SK-N-SH treated with all-trans-retinoic acid at 6 μM for 48 hours (cell line): ENCODE data around the gene PCA3.

Experiments used
- ATAC-seq: fragments of 200-7000 bp; cut with Tn5 transposase; 3 replicates; pipeline ENCODE4 v1.9.1; 2020; ENCODE audit warnings: mild to moderate bottlenecking, moderate library complexity
- ARNTL ChIP-seq: fragments of 450-650 bp; formaldehyde crosslinking; IDR thresholded peaks from 2 replicates; pipeline ENCODE4 v1.5.0; 2020; ENCODE audit warnings: low read depth, mild to moderate bottlenecking, moderate library complexity, borderline replicate concordance
- BACH2 ChIP-seq: fragments of 250-450 bp; sonication (Bioruptor Pico); IDR thresholded peaks from 2 replicates; pipeline ENCODE4 v1.9.0; 2021; ENCODE audit warnings: mild to moderate bottlenecking, borderline replicate concordance
- CSDC2 ChIP-seq: fragments of 250-450 bp; sonication (Bioruptor Pico); IDR thresholded peaks from 2 replicates; pipeline ENCODE4 v1.5.0; 2020; ENCODE audit warnings: mild to moderate bottlenecking, moderate library complexity
- GLIS3 ChIP-seq: fragments of 250-450 bp; sonication (Bioruptor Pico); IDR thresholded peaks from 2 replicates; pipeline ENCODE4 v1.5.0; 2020; ENCODE audit warnings: mild to moderate bottlenecking, moderate library complexity
- ISL1 ChIP-seq: fragments of 250-450 bp; sonication (Bioruptor Pico); IDR thresholded peaks from 2 replicates; pipeline ENCODE4 v2.1.2; 2022; ENCODE audit warnings: mild to moderate bottlenecking, moderate library complexity
- OSR1 ChIP-seq: fragments of 250-450 bp; sonication (Bioruptor Pico); IDR thresholded peaks from 2 replicates; pipeline ENCODE4 v1.8.0; 2022; ENCODE audit warnings: moderate library complexity, mild to moderate bottlenecking, inconsistent platforms
- PPARA ChIP-seq: fragments of 250-450 bp; sonication (Bioruptor Pico); IDR thresholded peaks from 2 replicates; pipeline ENCODE4 v1.5.0; 2020; ENCODE audit warnings: mild to moderate bottlenecking, borderline replicate concordance
- RARB ChIP-seq: fragments of 250-450 bp; sonication (Bioruptor Pico); IDR thresholded peaks from 2 replicates; pipeline ENCODE4 v1.8.0; 2021; ENCODE audit warnings: mild to moderate bottlenecking, moderate library complexity
- SNAI2 ChIP-seq: fragments of 250-450 bp; sonication (Bioruptor Pico); IDR thresholded peaks from 2 replicates; pipeline ENCODE4 v1.5.0; 2020; ENCODE audit warnings: mild to moderate bottlenecking, moderate library complexity
- TOX ChIP-seq: fragments of 250-450 bp; sonication (Bioruptor Pico); IDR thresholded peaks from 2 replicates; pipeline ENCODE4 v1.8.0; 2021; ENCODE audit warnings: mild to moderate bottlenecking, moderate library complexity, borderline replicate concordance
- TSHZ2 ChIP-seq: fragments of 250-450 bp; sonication (Bioruptor Pico); IDR thresholded peaks from 2 replicates; pipeline ENCODE4 v1.5.0; 2020; ENCODE audit warnings: mild to moderate bottlenecking, moderate library complexity
- ZC3H10 ChIP-seq: fragments of 250-450 bp; sonication (Bioruptor Pico); IDR thresholded peaks from 2 replicates; pipeline ENCODE4 v1.5.1; 2021; ENCODE audit warnings: mild to moderate bottlenecking, moderate library complexity
- ZFP30 ChIP-seq: fragments of 450-650 bp; formaldehyde crosslinking; IDR thresholded peaks from 2 replicates; pipeline ENCODE4 v1.5.0; 2022; ENCODE audit warnings: mild to moderate bottlenecking, moderate library complexity
- ZNF565 ChIP-seq: fragments of 450-650 bp; formaldehyde crosslinking; conservative IDR thresholded peaks from 2 replicates; pipeline ENCODE4 v1.5.0; 2020; ENCODE audit warnings: low read depth, mild to moderate bottlenecking, moderate library complexity
- ZNF70 ChIP-seq: fragments of 450-650 bp; formaldehyde crosslinking; IDR thresholded peaks from 2 replicates; pipeline ENCODE4 v1.5.0; 2020; ENCODE audit warnings: mild to moderate bottlenecking, moderate library complexity
- ZNF8 ChIP-seq: fragments of 450-650 bp; formaldehyde crosslinking; IDR thresholded peaks from 2 replicates; pipeline ENCODE4 v1.5.0; 2020; ENCODE audit warnings: mild to moderate bottlenecking, moderate library complexity
- TF ChIP-seq, protein P1 (sequence below): fragments of 250-450 bp; sonication (Bioruptor Pico); IDR thresholded peaks from 2 replicates; pipeline ENCODE4 v1.8.0; 2020; ENCODE audit warnings: mild to moderate bottlenecking, moderate library complexity, borderline replicate concordance
- TF ChIP-seq, protein P2 (sequence below): fragments of 250-450 bp; sonication (Bioruptor Pico); IDR thresholded peaks from 2 replicates; pipeline ENCODE4 v1.8.0; 2021; ENCODE audit warnings: low read depth, mild to moderate bottlenecking, moderate library complexity, borderline replicate concordance
- TF ChIP-seq, protein P3 (sequence below): fragments of 250-450 bp; sonication (Bioruptor Pico); IDR thresholded peaks from 2 replicates; pipeline ENCODE4 v1.5.1; 2020; ENCODE audit warnings: low read depth, mild to moderate bottlenecking, moderate library complexity
- TF ChIP-seq, protein P4 (sequence below): fragments of 250-450 bp; sonication (Bioruptor Pico); IDR thresholded peaks from 2 replicates; pipeline ENCODE4 v1.5.1; 2021; ENCODE audit warnings: mild to moderate bottlenecking, moderate library complexity

PCA3 gene

DNA sequence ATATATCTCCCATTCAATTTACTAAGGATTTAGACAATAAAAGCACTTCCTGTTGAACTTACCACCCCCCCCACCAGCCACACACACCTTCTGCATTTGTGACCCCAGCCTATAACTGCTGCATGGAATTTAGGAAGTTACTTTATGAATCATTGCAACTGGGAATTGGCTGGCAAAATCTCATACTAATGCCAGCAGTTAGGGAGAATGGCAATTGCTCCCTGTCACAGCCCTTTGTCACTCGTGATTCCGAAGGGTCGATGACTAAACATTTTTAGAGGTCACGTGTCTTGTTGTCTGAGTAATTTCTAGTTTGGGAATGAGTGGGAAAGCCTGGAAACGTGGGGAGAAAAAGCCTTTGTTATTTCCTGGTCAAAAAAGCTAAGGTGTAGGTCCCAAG lies 46.6 kb upstream of the PCA3 start (continued):
- no peak for TF ChIP-seq TSHZ2
- TF ChIP-seq ZNF565: no peak
- TF ChIP-seq CSDC2: no peak
- no peak for TF ChIP-seq ZNF8
- TF ChIP-seq SNAI2 (CRISPR knock-in tag): no peak

- ATAC-seq: no peak
- TF ChIP-seq ZFP30 (CRISPR knock-in tag) (no peak), BACH2 (no peak), ZNF8 (no peak), ZC3H10 (CRISPR knock-in tag) (no peak), ZNF70 (CRISPR knock-in tag) (no peak), GLIS3 (CRISPR knock-in tag) (no peak), TOX (CRISPR knock-in tag) (no peak), PPARA (no peak), OSR1 (CRISPR knock-in tag) (no peak)
- TF ChIP-seq, protein P1, sequence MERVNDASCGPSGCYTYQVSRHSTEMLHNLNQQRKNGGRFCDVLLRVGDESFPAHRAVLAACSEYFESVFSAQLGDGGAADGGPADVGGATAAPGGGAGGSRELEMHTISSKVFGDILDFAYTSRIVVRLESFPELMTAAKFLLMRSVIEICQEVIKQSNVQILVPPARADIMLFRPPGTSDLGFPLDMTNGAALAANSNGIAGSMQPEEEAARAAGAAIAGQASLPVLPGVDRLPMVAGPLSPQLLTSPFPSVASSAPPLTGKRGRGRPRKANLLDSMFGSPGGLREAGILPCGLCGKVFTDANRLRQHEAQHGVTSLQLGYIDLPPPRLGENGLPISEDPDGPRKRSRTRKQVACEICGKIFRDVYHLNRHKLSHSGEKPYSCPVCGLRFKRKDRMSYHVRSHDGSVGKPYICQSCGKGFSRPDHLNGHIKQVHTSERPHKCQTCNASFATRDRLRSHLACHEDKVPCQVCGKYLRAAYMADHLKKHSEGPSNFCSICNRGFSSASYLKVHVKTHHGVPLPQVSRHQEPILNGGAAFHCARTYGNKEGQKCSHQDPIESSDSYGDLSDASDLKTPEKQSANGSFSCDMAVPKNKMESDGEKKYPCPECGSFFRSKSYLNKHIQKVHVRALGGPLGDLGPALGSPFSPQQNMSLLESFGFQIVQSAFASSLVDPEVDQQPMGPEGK (CRISPR knock-in tag): no peak
These were observed 46.1 kb upstream of the PCA3 start for GRCh38 chr9:76718166-76718565.

DNA sequence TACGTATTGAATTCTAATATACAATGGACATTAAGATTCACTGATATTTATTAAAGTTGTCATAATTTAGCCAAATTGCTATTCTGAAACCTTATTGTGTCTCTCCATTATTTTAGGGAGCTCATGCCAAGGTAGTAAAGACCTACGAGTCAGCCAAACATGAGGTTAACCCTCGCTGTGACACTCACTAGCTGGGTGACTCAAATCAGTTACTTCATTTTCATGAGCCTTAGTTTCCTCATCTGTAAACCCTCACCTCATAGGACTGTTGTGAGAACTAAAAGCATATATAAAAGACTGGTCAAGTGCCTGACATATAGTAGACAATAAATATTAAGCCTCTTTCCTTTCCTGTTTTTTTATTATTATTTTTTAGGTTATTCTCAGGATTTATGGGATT lies 44.0 kb upstream of the PCA3 start:
- TF ChIP-seq, protein P2, sequence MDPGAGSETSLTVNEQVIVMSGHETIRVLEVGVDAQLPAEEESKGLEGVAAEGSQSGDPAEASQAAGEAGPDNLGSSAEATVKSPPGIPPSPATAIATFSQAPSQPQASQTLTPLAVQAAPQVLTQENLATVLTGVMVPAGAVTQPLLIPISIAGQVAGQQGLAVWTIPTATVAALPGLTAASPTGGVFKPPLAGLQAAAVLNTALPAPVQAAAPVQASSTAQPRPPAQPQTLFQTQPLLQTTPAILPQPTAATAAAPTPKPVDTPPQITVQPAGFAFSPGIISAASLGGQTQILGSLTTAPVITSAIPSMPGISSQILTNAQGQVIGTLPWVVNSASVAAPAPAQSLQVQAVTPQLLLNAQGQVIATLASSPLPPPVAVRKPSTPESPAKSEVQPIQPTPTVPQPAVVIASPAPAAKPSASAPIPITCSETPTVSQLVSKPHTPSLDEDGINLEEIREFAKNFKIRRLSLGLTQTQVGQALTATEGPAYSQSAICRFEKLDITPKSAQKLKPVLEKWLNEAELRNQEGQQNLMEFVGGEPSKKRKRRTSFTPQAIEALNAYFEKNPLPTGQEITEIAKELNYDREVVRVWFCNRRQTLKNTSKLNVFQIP (CRISPR knock-in tag): no peak
- no peak for TF ChIP-seq ISL1
- no peak for TF ChIP-seq SNAI2 (CRISPR knock-in tag)
- no peak for TF ChIP-seq ZC3H10 (CRISPR knock-in tag)
- no peak for TF ChIP-seq ZNF565
- no peak for TF ChIP-seq CSDC2
- TF ChIP-seq TOX (CRISPR knock-in tag): no peak
- no peak for TF ChIP-seq PPARA
- no peak for ATAC-seq

GRCh38 chr9:76725011-76725546 lies 39.2 kb upstream of the PCA3 start:
- ATAC-seq: no peak
- TF ChIP-seq TOX (CRISPR knock-in tag) (no peak), ARNTL (CRISPR knock-in tag) (no peak), ZNF70 (CRISPR knock-in tag) (no peak), ISL1 (no peak), ZFP30 (CRISPR knock-in tag) (no peak), PPARA (no peak), RARB (CRISPR knock-in tag) (no peak), OSR1 (CRISPR knock-in tag) (no peak), TSHZ2 (no peak)
- TF ChIP-seq, protein P3, sequence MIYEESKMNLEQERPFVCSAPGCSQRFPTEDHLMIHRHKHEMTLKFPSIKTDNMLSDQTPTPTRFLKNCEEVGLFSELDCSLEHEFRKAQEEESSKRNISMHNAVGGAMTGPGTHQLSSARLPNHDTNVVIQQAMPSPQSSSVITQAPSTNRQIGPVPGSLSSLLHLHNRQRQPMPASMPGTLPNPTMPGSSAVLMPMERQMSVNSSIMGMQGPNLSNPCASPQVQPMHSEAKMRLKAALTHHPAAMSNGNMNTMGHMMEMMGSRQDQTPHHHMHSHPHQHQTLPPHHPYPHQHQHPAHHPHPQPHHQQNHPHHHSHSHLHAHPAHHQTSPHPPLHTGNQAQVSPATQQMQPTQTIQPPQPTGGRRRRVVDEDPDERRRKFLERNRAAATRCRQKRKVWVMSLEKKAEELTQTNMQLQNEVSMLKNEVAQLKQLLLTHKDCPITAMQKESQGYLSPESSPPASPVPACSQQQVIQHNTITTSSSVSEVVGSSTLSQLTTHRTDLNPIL (CRISPR knock-in tag): no peak
- TF ChIP-seq, protein P4, sequence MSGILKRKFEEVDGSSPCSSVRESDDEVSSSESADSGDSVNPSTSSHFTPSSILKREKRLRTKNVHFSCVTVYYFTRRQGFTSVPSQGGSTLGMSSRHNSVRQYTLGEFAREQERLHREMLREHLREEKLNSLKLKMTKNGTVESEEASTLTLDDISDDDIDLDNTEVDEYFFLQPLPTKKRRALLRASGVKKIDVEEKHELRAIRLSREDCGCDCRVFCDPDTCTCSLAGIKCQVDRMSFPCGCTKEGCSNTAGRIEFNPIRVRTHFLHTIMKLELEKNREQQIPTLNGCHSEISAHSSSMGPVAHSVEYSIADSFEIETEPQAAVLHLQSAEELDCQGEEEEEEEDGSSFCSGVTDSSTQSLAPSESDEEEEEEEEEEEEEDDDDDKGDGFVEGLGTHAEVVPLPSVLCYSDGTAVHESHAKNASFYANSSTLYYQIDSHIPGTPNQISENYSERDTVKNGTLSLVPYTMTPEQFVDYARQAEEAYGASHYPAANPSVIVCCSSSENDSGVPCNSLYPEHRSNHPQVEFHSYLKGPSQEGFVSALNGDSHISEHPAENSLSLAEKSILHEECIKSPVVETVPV (CRISPR knock-in tag): no peak
- TF ChIP-seq, protein P2 (CRISPR knock-in tag): no peak
